Measurements from ENCODE around the gene PAPPA. TPM values are rescaled to one million over a fixed set of nuclear protein-coding genes. Genes with fewer than 3 reads are reported as not detected.

PAPPA gene
- total RNA-seq, 2 donors from 2014 or later = 1.8 to 5.7 TPM

DNA sequence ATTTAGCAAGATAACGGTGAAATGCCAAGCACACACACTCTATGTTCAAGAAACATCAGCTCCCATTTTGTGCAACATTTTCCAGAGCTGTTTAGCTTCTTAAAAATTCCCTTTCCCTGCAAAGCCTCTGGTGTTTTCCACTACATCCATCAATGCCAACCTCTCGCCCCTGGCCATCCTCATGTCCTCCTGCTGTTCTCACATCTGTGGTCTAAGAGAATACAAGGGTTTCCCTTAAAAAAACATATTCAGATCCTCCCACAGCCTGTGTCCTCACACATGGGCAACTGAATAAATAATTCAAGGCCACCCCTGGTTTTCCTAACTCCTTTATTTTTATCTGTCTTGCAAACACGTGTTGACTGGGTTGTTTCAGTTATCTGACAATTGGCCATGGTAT is 70.3 kb downstream of the PAPPA start:
- Histone ChIP-seq H3K27me3 (no peaks in the 10 kb centered on the region), H3K4me1 (no peaks in the 10 kb centered on the region), H3K36me3 (peaks cover 7% of the 10 kb centered on the region), H3K9me3 (no peaks in the 10 kb centered on the region), H3K27ac (no peak overlapping the region), H3K4me3 (no peak overlapping the region)
- no peak for DNase-seq (ENCODE audit: low spot score)
- TF ChIP-seq, protein P1, sequence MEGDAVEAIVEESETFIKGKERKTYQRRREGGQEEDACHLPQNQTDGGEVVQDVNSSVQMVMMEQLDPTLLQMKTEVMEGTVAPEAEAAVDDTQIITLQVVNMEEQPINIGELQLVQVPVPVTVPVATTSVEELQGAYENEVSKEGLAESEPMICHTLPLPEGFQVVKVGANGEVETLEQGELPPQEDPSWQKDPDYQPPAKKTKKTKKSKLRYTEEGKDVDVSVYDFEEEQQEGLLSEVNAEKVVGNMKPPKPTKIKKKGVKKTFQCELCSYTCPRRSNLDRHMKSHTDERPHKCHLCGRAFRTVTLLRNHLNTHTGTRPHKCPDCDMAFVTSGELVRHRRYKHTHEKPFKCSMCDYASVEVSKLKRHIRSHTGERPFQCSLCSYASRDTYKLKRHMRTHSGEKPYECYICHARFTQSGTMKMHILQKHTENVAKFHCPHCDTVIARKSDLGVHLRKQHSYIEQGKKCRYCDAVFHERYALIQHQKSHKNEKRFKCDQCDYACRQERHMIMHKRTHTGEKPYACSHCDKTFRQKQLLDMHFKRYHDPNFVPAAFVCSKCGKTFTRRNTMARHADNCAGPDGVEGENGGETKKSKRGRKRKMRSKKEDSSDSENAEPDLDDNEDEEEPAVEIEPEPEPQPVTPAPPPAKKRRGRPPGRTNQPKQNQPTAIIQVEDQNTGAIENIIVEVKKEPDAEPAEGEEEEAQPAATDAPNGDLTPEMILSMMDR (IDR thresholded peaks at IDR 0.05) = no peak

DNA sequence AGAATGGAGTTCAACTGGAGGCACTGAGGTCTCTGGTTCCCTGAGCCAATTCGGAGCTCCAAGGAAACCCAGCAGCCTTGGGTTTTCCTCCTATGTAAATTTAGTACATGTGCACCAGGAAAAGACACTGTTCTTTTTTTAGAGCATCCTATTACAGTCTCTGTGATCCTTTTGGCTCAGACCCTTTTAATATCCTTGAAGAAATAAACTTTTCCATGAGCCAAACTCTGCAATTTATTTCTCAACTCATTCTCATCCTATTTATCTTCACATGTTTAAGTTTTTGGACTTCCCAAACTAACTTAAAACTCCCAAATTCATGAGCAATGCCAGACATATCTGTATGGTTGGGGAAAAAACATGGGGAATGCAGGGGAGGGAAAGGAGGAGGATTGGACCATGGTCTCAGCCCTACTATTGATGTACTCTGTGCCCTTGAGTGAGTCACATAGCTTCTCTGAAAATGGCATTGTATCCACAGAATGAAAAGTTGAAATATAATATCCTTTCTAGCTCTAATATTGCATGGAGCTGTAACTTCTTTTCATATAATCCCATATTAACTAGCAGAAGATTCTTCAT is 76.6 kb downstream of the PAPPA start:
- DNase-seq (ENCODE audit: low spot score) = no peak
- H3K27ac ChIP-seq = no peak overlapping the region
- TF ChIP-seq, protein P1 (IDR thresholded peaks at IDR 0.05) = no peak
- peaks cover 10% of the 10 kb centered on the region for H3K36me3 ChIP-seq
- H3K4me3 ChIP-seq = no peak overlapping the region
- no peaks in the 10 kb centered on the region for H3K27me3 ChIP-seq
- no peaks in the 10 kb centered on the region for H3K9me3 ChIP-seq
- no peaks in the 10 kb centered on the region for H3K4me1 ChIP-seq

DNA sequence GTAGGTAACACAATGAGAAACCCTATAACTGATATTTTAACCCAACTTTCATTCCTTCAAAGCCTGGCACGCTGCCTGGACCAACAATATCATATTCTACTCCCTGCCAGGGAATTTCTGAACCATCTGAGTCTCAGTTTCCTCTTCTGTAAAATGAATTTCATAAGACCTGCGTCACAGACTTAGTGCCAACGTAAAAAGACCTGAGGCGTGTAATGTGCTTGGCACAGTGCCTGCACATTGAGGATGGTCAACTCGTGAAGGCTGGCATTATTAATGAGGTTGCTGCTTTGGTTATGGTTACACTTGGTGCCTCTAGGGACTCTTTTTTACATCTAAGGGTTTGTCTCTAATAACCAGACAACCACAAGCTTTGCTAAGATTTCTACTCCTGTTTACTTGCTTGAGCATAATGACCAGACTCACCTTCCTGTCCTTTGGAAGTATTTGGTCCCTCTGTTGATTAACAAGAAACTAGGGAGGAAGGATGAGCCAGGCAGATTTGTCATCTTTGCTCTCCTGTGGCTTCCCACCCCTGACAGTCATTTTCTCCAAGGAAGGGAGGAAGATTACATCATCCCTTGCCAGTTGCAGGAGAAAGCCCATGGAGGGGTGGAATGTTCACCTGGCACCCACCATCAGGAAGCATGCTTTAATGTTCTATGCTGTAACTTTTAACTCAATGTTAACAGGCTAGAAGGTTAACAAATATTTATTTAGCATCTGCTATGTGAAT is 79.0 kb downstream of the PAPPA start:
- Histone ChIP-seq H3K27me3 (no peaks in the 10 kb centered on the region), H3K4me3 (no peak overlapping the region), H3K27ac (no peak overlapping the region), H3K4me1 (no peaks in the 10 kb centered on the region), H3K36me3 (peaks cover 16% of the 10 kb centered on the region), H3K9me3 (no peaks in the 10 kb centered on the region)
- DNase-seq (ENCODE audit: low spot score) = no peak
- TF ChIP-seq, protein P1 (IDR thresholded peaks at IDR 0.05) = no peak

DNA sequence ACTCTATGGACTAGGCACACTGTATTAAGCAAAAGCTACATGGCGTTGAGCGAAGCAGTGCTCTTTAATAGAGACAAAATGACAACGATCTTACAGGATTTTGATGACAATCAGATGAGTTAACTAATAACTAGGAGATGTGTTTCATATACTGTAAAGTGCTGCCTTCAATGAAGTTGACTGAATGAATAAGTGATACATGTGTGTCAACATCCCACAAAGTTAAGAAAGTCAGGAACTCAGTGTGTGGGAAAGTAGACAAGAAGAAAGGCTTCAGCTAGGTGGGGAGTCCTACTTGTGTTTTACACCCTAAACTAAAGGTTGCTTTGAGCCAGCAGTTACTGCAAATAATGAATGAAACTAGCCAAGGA is 79.6 kb downstream of the PAPPA start:
- TF ChIP-seq, protein P1 (IDR thresholded peaks at IDR 0.05) = no peak
- Histone ChIP-seq H3K4me3 (no peak overlapping the region), H3K36me3 (peaks cover 13% of the 10 kb centered on the region), H3K9me3 (no peaks in the 10 kb centered on the region), H3K27ac (no peak overlapping the region), H3K4me1 (no peaks in the 10 kb centered on the region), H3K27me3 (no peaks in the 10 kb centered on the region)
- DNase-seq (ENCODE audit: low spot score) = no peak

DNA sequence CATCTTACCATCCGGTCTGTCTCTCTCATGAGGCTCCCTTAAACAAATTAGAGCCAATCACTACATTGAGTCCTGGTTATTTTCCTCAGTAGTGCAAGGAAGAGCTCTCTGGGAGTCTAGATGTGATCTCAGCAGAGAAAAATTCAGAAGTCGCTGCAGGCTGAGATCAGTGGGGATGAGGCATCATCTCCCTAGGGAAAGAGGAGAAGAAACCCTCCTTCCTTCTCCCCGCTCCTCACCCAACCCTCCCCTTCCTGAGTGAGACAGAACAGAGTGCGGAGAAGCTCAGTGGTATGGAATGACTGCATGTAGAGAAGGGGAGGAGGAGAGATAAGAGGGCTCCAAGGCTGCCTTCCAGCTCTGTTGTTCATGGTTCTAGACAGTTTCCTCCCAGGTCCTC is 80.5 kb downstream of the PAPPA start:
- H3K27ac ChIP-seq = no peak overlapping the region
- peaks cover 10% of the 10 kb centered on the region for H3K36me3 ChIP-seq
- no peak overlapping the region for H3K4me3 ChIP-seq
- H3K9me3 ChIP-seq = no peaks in the 10 kb centered on the region
- H3K27me3 ChIP-seq = no peaks in the 10 kb centered on the region
- TF ChIP-seq, protein P1 (IDR thresholded peaks at IDR 0.05) = no peak
- H3K4me1 ChIP-seq = no peaks in the 10 kb centered on the region
- no peak for DNase-seq (ENCODE audit: low spot score)
